22Rv1 (cell line): ENCODE results near the gene RFC5.

Experiments used
- H3K27ac ChIP-seq: fragments of 450-650 bp; 2 replicates; pipeline ENCODE4 v1.5.1; 2017
- CTCF ChIP-seq: fragments of 450-650 bp; IDR thresholded peaks from 2 replicates; pipeline ENCODE4 v1.5.1; 2017; ENCODE audit warnings: mild to moderate bottlenecking
- ZFX ChIP-seq: fragments of 450-650 bp; IDR thresholded peaks from 2 replicates; pipeline ENCODE4 v1.6.1; 2017; ENCODE audit warnings: antibody characterized with exemption, borderline replicate concordance

The RFC5 gene

DNA sequence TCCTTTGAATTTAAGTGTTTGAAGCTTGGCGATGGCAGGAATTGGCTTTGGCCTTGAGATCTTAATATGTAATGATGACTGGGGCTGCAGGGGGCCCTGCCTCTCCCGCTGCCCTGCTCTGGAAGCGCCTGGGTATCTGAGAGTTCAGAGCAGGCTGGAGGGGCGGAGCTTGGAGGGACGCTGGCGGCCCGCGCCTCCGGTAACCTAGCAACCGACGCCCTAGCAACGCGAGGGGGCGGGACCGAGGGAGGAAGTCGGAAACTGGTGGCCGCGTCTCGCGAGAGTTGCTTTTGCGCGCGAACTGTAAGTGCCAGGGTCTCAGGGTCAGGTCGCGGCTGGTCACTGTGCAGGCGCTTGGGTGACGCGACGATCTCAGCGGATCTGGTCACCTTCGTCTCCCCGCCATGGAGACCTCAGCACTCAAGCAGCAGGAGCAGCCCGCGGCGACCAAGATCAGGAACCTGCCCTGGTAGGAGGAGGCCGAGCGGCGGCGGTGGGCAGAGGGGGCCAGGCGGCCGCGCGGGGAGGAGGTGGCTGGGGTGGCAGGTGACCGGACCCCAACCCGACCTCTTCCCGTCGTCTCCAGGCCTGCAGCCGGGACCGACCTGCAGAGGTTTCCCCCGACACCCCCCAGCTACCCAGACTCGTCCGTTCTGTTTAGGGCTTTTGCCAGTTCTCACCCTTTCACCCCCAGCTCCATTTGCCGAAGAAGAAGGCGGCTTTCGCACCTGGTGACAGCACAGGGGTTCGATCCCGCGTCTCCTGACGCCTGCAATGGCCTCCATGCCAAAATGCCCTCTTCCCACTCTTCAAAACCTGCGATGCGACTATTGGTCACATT lies at the start of gene RFC5:
RFC5 (plus strand) TSS at position 280 of the 841 bp plus-strand sequence; CDS start at position 405, 125 bp downstream.
- TF ChIP-seq CTCF (no peak), ZFX (no peak)
- peak within 1 kb of the TSS; percentile 71 for H3K27ac ChIP-seq

- no peak overlapping the region for H3K27ac ChIP-seq
- TF ChIP-seq CTCF (no peak), ZFX (no peak)
Measured at GRCh38 chr12:117967043-117967442, 49.5 kb upstream of the RFC5 start.

- TF ChIP-seq ZFX (no peak), CTCF (no peak)
- H3K27ac ChIP-seq, result no peak overlapping the region
Measured at GRCh38 chr12:117967512-117967911, 49.0 kb upstream of the RFC5 start.

GRCh38 chr12:117968151-117968789 lies 48.2 kb upstream of the RFC5 start:
- TF ChIP-seq ZFX (no peak), CTCF (no peak)
- peak overlapping the region; percentile 89 for H3K27ac ChIP-seq

GRCh38 chr12:117968826-117969659 lies 47.5 kb upstream of the RFC5 start, which contains the start of gene KSR2:
KSR2 (minus strand) TSS chr12:117968990; CDS start chr12:117968255, 735 bp downstream.
- TF ChIP-seq CTCF (0 out of 2 replicates have a peak, but pooled peaks have one; percentile 6), ZFX (no peak)
- peak within 1 kb of the TSS; percentile 89 for H3K27ac ChIP-seq

- no peak for TF ChIP-seq CTCF
- TF ChIP-seq ZFX, result no peak
Measured at GRCh38 chr12:117970334-117970733, 46.2 kb upstream of the RFC5 start.

More at GRCh38 chr12:117970334-117970733, 46.2 kb upstream of the RFC5 start:
- H3K27ac ChIP-seq, result peak overlapping the region; percentile 89; the same call in 1 of the 2 replicates
